Hematopoietic multipotent progenitor cell treated with erythropoietin and hydrocortisone succinate and interleukin-3 and kit ligand, for 4 days (in vitro differentiated cells): ENCODE measurements around the gene KAT7.

Experiments used
- DNase-seq: peaks from one replicate; pipeline ENCODE4 v3.0.0-alpha.2; 2015

Gene KAT7

GRCh38 chr17:49760932-49761558 is 27.4 kb upstream of the KAT7 start:
- DNase-seq = peak; percentile 91

DNA sequence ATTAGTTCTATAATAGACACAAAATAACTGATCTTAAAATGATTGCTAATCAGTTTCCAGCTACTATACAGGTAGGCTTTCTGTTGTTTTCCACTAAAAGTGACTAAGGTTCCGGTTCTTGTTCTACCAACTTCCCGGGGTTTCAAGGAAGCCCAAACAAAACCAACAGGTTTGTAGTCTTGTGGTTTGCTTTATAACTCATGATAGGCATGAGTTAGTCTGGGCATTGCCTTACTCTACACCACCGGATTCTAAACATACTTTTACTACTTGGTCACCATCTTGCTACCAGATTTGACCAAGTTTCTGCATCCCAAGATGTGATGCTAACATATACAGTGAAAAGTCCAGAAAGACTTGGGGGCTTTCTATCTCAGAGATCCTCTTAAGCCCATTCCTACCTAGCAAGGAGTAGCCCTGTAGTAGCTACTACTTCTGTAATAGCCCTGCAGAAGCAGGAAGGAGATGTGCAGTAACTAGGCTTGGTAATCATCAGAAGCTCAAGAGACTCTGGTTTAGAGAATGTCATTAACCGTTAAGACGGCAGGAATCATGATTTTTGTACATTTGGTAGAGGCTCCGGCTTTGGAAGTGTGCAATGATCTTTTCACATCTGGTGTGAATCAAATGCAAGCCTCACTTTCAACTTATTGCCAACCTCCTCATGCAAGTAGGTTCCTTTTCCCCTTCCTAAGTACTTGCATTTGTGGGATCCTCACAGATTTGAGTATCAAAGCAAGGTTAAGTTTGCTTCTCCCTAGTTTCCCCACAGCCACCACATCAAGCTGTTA is 26.1 kb upstream of the KAT7 start:
- DNase-seq = no peak

DNA sequence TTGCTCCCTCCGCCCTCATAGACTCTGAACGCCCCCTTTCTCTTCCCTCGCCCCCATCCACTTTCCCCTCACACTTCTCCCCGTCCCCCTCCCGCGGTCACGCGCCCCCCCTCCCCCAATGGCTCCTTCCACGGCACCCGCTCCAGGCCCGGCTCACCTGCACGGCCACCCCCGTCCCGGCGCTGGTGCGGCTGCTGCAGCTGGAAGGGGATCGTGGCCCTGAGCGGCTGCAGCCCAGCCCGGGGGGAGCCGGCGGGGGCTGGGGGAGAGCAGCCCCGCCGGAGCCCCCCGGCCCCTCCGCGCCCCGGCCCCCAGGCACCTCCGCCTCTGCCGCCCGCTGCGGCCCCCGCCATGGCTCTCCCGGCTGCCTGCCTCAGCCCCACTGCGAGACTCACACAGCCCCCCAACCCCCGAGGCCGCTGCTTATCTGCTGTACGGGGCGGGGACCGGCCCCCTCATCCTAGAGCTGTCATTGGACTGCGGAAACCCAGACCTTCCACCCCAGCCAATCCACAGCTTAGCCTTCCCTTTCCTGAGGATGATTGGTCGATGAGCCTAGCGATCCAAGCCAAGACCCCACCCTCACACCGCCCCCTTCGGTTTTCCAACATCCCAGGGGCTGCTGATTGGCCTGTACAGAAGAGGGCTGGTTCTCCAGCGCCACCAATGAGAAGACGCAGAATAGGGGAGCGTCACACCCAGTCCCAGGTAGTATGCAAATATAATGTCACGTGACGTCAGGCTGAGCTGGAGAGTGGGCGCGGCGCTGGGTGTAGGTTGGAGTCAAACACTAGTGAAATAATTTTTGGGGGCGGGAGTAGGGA is 24.5 kb upstream of the KAT7 start, which contains the start of gene FAM117A:
Gene FAM117A, minus strand, starts transcription at position 397 of the 824 bp plus-strand sequence. Its CDS starts 44 bp downstream, at position 353.
- peak; percentile 100 for DNase-seq

GRCh38 chr17:49764559-49765180 is 23.8 kb upstream of the KAT7 start:
- no peak for DNase-seq

DNA sequence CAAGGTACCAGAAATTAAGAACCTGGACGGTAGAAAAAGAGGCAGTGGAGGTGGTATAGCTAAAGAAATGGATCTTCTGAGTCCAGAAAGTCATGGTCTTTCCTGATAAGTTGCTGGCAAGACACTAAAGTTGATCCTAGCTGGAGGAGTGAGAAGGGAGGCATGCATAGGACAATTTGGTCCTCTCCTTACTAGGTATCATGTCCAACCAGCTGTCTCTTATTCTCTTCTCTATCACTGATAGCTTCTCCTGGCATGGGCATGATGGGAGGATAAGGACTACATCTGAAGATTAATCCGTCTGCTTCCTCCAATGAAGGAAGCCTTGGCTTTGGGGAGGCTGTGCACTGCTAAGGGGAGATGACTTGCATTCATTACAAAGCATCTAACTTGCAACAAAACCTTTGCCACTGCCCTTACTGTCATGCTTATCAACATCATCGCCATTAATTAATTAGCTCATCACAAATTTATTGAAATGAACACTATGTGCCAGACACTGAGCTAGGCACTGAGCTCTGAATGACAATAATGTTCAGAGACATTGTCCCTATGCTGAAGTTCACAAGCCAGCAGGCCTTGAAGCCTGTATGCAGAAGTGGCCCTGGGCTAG is 21.5 kb upstream of the KAT7 start:
- DNase-seq = peak; percentile 51

GRCh38 chr17:49775546-49776260 is 12.8 kb upstream of the KAT7 start:
- DNase-seq = no peak

DNA sequence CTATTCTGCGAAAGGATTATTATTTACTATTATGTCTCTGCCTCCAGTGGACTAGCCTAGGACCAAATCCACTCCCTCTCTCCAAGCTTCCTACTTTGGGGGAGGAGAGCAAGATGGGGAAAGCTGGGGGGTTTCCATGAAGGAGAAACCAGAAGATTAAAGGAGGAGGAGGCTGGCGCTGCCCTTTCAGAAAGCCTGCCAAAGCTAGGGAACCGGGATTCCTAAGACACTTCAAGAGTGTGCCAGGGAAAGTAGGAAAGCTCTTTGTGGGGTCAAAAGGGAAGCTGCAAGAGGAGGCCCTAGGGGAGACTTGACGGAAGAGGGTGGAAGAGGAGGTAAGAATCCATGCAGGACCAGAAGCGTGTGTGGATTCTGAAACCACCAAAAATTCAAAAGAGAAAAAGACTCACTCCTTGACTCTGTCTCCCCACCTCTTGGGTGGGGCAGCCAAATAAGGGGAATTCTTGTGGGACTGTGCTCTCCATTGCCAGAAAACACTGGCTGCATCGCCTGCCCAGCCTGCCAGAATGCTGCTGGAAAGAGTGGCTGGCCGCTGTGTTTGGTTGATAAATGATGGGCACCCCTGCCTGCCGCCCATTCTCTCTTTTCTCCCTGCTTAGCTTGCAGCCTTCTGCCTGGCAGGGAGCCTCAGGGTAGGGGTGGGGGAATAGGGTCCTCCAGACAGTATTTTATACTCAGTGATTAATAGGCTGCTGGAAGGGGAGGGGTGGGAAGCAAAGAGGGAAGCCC is 11.8 kb upstream of the KAT7 start:
- no peak for DNase-seq

- DNase-seq = no peak
Measured at GRCh38 chr17:49777563-49777962, 10.9 kb upstream of the KAT7 start.

DNA sequence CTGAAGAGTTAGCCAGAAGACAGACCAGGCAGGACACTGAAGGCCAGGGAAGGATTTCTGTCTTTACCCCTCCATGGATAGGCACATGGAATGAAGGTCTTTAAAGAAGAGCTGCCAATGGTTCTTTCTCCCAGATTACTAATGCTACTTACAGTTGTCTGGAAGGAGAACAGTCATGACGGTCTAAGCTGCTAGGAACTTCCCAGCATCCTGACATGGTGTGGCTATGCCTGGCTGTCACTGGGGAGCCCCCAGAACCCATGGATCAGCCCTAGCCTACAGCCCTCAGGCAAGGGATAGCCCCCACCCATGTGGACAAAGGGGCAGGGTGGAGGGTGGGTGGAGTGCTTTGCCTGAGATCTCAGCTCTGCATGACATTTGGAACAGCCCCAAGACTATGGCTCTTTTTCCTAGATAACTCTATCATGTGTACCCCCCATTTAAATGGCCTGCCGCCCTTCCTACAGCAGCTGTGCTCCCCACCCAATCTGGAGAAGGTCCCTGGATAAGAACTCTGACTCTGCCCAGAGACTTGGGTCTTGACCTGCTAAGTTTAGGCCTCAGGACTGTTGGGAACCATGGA is 9.2 kb upstream of the KAT7 start:
- DNase-seq = peak; percentile 79

DNA sequence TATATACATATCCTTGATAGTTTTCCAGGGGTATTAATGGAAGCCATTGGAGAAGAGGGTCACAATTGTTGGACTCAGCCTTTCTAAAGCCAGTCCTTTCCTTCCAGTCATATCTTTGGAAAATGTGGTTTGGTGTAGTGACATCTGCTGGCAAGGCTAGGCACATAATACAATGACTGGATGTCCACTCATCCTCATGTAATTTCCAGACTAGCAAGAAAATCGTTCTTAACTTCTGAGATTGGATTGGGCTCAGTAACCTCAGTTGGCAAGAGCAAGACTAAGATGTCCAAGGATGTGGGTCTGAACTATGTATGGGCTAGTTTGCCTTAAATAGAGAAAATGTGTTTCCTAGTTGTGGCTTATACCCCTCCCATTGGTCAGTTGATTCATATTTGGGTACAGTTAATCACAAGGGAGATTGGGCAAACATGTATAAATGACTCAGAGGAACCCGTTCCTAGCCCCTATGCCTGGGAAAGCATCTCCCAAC is 8.7 kb upstream of the KAT7 start:
- peak; percentile 81 for DNase-seq

DNA sequence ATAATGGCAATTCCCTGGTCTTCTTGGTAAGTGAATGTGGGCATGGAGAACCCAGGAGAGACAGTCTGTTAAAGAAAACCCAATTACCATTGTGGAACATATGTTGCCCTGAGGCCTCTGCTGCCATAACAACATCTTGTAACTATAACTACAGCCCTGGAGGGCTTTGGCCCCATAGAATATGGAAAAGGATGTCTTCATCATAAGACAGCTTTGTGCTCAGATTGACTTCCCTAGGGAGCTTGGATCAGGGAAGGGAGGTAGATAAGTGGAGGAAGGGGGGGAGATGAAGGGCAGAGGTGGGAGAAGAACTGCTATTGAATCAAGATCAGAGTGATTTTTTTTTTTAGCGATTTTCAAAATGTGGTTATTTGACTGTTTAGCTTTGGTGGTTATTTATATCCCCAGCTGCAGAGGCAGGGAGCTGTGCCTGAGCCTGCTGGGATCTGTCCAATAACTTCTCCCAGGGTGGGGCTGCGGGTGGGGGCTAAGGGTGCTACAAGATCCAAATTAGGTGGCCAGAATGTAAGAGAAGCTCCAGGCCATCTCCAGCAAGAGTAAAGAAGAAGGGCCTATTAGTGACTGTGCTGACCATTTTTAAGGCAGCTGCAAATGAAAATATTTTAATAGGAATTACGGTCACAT is 5.3 kb upstream of the KAT7 start:
- DNase-seq = no peak

- DNase-seq = no peak
Measured at GRCh38 chr17:49783791-49784190, 4.7 kb upstream of the KAT7 start.

DNA sequence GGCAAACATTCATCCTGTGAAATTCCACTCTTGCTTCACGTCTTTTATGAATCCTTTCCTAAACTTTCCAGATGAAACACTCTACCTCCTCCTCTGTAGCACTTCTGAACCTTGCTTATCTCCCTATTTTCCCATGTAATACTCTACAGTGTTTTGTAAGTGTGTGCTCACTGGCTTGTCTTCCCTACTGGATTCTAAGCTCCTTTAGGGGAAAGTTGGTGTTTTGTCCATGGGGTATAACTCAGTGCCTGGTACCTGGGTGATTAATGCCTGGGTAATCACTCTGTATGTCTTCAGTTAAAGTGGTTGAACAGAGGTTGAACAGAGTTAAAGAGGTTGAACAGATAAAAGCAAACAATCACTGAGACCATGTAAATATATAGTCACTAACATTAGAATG is 3.8 kb upstream of the KAT7 start:
- DNase-seq = no peak

DNA sequence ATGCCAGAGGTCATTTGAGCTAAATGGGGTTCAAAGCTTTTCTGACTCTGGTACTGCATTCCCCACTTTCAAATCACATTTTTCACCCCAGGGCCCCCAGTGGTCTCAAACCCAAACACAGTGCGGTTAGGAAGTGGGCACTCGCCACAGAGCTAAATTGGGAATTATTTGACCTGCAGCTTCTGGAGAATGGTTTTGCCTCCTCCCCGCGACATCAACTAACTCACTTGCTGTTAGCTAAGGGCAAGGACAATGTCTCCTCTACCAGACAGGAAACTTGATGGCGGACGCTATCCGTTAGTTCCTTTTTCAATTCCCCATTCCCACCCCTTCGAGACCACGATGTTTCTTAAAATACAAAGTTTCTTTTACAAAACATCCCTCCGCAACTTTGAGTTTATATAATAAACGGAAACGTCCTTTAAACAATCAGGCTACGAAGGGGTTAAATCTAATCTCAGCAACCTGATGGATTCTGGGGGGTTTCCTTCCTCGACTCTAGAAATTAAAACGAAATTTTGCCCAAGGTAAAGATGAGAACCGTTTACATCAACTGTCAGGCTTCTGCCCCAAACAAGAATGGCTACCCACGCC is 500 bp upstream of the KAT7 start:
- no peak for DNase-seq

DNA sequence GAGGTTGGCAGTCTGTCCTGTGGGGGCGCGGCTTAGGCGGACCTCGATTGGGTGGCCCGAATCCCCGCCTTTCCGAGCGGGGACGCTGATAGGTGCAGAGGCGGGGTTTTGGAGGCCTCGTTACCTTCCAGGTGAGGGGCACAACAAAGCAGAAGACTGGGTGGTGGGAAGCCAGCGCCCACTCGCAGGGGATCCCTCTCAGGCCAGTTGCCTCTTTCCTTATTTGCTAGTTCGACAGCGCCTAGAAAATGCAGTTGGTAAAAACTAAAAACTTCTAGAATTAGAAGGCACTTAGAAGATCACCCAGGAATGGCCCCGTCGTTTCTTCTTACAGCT is 730 bp downstream of the KAT7 start:
- no peak for DNase-seq

DNA sequence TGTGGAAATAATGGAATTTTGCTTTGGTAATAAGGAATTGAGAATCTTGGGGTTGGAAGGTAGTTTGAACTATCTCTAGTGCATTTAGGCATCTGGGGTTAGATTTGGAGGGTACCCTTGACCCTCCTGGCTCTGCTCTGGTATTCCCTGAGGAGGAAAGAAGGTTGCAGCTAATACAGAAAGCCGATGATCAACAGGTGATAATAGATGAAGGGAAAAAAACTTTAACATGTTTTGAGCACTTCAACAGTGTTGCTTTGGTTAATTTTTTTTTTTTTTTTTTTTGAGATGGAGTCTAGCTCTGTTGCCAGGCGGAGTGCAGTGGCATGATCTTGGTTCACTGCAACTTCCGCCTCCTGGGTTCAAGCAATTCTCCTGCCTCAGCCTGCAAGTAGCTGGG is 4.8 kb downstream of the KAT7 start:
- DNase-seq = no peak

GRCh38 chr17:49795372-49795771 is 6.9 kb downstream of the KAT7 start:
- DNase-seq = no peak

GRCh38 chr17:49798182-49798581 is 9.7 kb downstream of the KAT7 start:
- DNase-seq = no peak

GRCh38 chr17:49798738-49799137 is 10.3 kb downstream of the KAT7 start:
- no peak for DNase-seq

DNA sequence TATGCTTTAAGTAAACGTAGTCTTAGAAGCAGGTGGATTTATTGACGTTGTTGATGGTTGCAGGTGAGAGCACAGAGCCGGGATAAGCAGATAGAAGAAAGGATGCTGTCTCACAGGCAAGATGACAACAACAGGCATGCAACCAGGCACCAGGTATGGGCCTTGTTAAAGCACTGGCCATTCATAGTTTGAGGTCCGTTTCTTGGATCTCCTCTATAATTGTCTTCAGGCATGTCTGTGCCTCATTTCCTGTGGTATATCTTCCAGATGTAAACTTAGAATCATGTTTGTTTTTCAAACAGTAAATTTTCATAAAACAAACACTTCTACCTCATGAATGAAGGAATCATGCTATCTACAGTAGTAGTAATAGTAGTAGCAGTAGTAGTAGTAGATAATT is 20.6 kb downstream of the KAT7 start:
- DNase-seq = no peak
